Ureter (tissue), 1 donor: ENCODE data around the gene STK32C. TPM values are rescaled to one million over a fixed set of nuclear protein-coding genes. Genes with fewer than 3 reads are reported as not detected.

Experiments used
- total RNA-seq: library from RNA; stranded (reverse); gene quantifications from one replicate; pipeline ENCODE4 v1.2.4, GENCODE V29; 2023
- donor health status: DM: yes; HTN: yes; CAD: no.

Gene STK32C
- total RNA-seq, 1 donor from 2014 or later: 10.8 TPM

Other genes with a start within 250 kb of the STK32C start
- 1.1 TPM for gene JAKMIP3, start 242.0 kb downstream of the STK32C start, total RNA-seq
- gene DPYSL4, start 121.0 kb downstream of the STK32C start, total RNA-seq: 2.1 TPM
- 15.1 TPM for gene LRRC27, start 24.2 kb upstream of the STK32C start, total RNA-seq
- 46.0 TPM for gene PWWP2B, start 89.2 kb upstream of the STK32C start, total RNA-seq
- gene INPP5A, start 229.8 kb upstream of the STK32C start, total RNA-seq: 63.5 TPM